K562 (cell line): ENCODE measurements around the gene GSTO2. TPM values are rescaled to one million over a fixed set of nuclear protein-coding genes. Genes with fewer than 3 reads are reported as not detected.

Experiments used
- CGGBP1 ChIP-seq: fragments of 250-450 bp; sonication (Bioruptor Pico); IDR thresholded peaks from 2 replicates; pipeline ENCODE4 v1.9.0; 2021; ENCODE audit warnings: mild to moderate bottlenecking
- CHD1 ChIP-seq: fragments of 200-600 bp; sonication (generic); IDR thresholded peaks from one replicate; pipeline ENCODE4 v1.6.1; 2012; ENCODE audit warnings: mild to moderate bottlenecking, moderate library complexity, low read length, inconsistent platforms
- ELK3 ChIP-seq: fragments of 450-650 bp; formaldehyde crosslinking; IDR thresholded peaks from 2 replicates; pipeline ENCODE4 v1.4.0; 2020; ENCODE audit warnings: mild to moderate bottlenecking
- ETV1 ChIP-seq: fragments of 450-650 bp; conservative IDR thresholded peaks from 2 replicates; pipeline ENCODE4 v1.6.1; 2016; ENCODE audit warnings: missing genetic modification characterization, control low read depth, low read depth, missing compliant biosample characterization
- FOXJ2 ChIP-seq: fragments of 200-800 bp; sonication (Bioruptor generic); IDR thresholded peaks from 2 replicates; pipeline ENCODE4 v1.6.1; 2016; ENCODE audit warnings: missing genetic modification characterization, missing compliant biosample characterization
- JUND ChIP-seq, 2 experiments: IDR thresholded peaks; 2 replicates in 1 of 2; 3 replicates in 1 of 2; pipeline ENCODE4 v1.6.1; 2011; ENCODE audit warnings: borderline replicate concordance in 2 of 2, low read depth in 2 of 2, low read length in 2 of 2, improper control_type of control experiment in 1 of 2, missing biosample characterization in 1 of 2, missing genetic modification characterization in 1 of 2, missing genetic modification reagents in 1 of 2
- NUFIP1 ChIP-seq: fragments of 450-650 bp; IDR thresholded peaks from 2 replicates; pipeline ENCODE4 v1.6.1; 2018; ENCODE audit not compliant: partially characterized antibody
- SIN3B ChIP-seq: fragments of 450-650 bp; IDR thresholded peaks from 2 replicates; pipeline ENCODE4 v1.6.1; 2017; ENCODE audit warnings: low read depth, mild to moderate bottlenecking, moderate library complexity
- TAL1 ChIP-seq: fragments of 450-650 bp; IDR thresholded peaks from 2 replicates; pipeline ENCODE4 v1.6.1; 2016; ENCODE audit warnings: mild to moderate bottlenecking
- ZNF655 ChIP-seq: fragments of 250-450 bp; sonication (Bioruptor Pico); IDR thresholded peaks from 2 replicates; pipeline ENCODE4 v1.5.0; 2021
- polyA plus RNA-seq, 8 experiments: library from polyadenylated mRNA; depleted of rRNA in 4 of 8; stranded (reverse) in 5 of 8; unstranded in 3 of 8; fragments of >200 nt; fragmentation: Nextera tagmentation in 2 of 8; fragmentation: Illumina TruSeq in 1 of 8; extraction: Ambion mirVana in 2 of 8; extraction: Trizol in 1 of 8; gene quantifications; 2 replicates each; pipeline versions ENCODE4 v1.2.1 to v1.2.3, GENCODE V29; 2011 to 2014; ENCODE audit warnings: inconsistent platforms in 1 of 8, missing spikeins in 1 of 8
- total RNA-seq, 7 experiments: library from RNA; depleted of rRNA in 6 of 7; stranded (reverse); fragments of >200 nt in 6 of 7; fragmentation: Illumina TruSeq in 2 of 7; extraction: Trizol in 2 of 7; gene quantifications; 2 replicates each; pipeline versions ENCODE4 v1.2.1 to v1.2.3, GENCODE V29; 2011 to 2021; ENCODE audit warnings: low replicate concordance in 1 of 7

The GSTO2 gene
- total and polyA plus RNA-seq, 9 of the 15 experiments (the other 6 are each of a cell fraction or from before 2014, with no cell fraction given), result 0.18 to 1.8 (median 0.90) TPM

GRCh38 chr10:104339469-104340110, 70.6 kb downstream of the GSTO2 start (continued):
- TF ChIP-seq JUND (IDR thresholded peaks at IDR 0.05; ENCODE audit: borderline replicate concordance, low read depth, low read length), result peak; percentile 19; the same call in 1 of the 2 replicates
- TF ChIP-seq JUND (tag; IDR thresholded peaks at IDR 0.05; ENCODE audit: borderline replicate concordance, low read depth, low read length), result no peak; the same call in 2 of the 3 replicates
- TF ChIP-seq CGGBP1, result no peak
- TF ChIP-seq ZNF655 (CRISPR knock-in tag), result no peak
- 0 out of 2 replicates have a peak, but pooled peaks have one; percentile 43 for TF ChIP-seq FOXJ2 (tag)
- no peak for TF ChIP-seq ETV1 (tag)
- peak; percentile 66 for TF ChIP-seq CHD1
- no peak for TF ChIP-seq ELK3 (CRISPR knock-in tag)
- TF ChIP-seq SIN3B, result no peak
- no peak for TF ChIP-seq NUFIP1
- TF ChIP-seq TAL1, result no peak
